Testis (tissue), 3 donors: ENCODE results near the gene OR13C9. TPM values are rescaled to one million over a fixed set of nuclear protein-coding genes. Genes with fewer than 3 reads are reported as not detected.
"Not testable (repeated sequence)": the region's sequence is repeated elsewhere in the genome, so short reads cannot be mapped to it uniquely, and the experiment has no call there.

ENCODE experiments used
- DNase-seq: peaks from one replicate; pipeline ENCODE4 v3.0.0-alpha.2; 2019
- H3K27ac ChIP-seq, 2 donors: fragments of 200-600 bp; sonication (generic); one replicate each; pipeline ENCODE4 v1.5.1; 2019
- H3K27me3 ChIP-seq: fragments of 200-600 bp; sonication (generic); one replicate; pipeline ENCODE4 v1.5.1; 2019
- H3K36me3 ChIP-seq: fragments of 200-600 bp; sonication (generic); one replicate; pipeline ENCODE4 v1.5.1; 2017; ENCODE audit warnings: low read depth; ENCODE audit errors: missing control alignments
- H3K4me1 ChIP-seq: fragments of 200-600 bp; sonication (generic); one replicate; pipeline ENCODE4 v1.5.1; 2019
- H3K4me3 ChIP-seq, 2 donors: fragments of 200-600 bp; sonication (generic); one replicate each; pipeline ENCODE4 v1.5.1; 2017 to 2019
- H3K9me3 ChIP-seq: fragments of 200-600 bp; sonication (generic); one replicate; pipeline ENCODE4 v1.5.1; 2017
- POLR2A ChIP-seq: fragments of 450-650 bp; IDR thresholded peaks from one replicate; pipeline ENCODE4 v1.6.1; 2017; ENCODE audit warnings: antibody characterized with exemption, mild to moderate bottlenecking, moderate library complexity
- WGBS, 2 donors: methylation state at CpG; one replicate each; pipeline ENCODE4 v1.1.5; 2018; 5-methylcytosine and 5-hydroxymethylcytosine counted together
- intact Hi-C: fragments of 100-400 bp; cut with DNase I; formaldehyde crosslinking; loops from one replicate; pipeline ENCODE4 v1.15.1; 2023; ENCODE audit warnings: low total_unique reads
- polyA plus RNA-seq: library from polyadenylated mRNA; stranded (reverse); fragments of 350-450 nt; fragmentation: Illumina TruSeq; extraction: RNeasy Lipid Tissue Mini Kit (QIAGEN cat#74804); gene quantifications from one replicate; pipeline ENCODE4 v1.2.3, GENCODE V29; 2014; ENCODE audit warnings: low read depth, low replicate concordance; ENCODE audit not compliant: insufficient read depth
- total RNA-seq, 2 donors: library from RNA; depleted of rRNA; stranded (reverse); fragments of >200 nt; gene quantifications; one replicate each; pipeline ENCODE4 v1.2.3, GENCODE V29; 2016
- TF ChIP-seq, protein P1 (sequence below), 3 experiments: fragments of 450-650 bp in 2 of 3; fragments of 200-600 bp in 1 of 3; sonication (generic) in 1 of 3; IDR thresholded peaks; one replicate each; pipeline ENCODE4 v1.5.1; 2016 to 2019; ENCODE audit warnings: antibody characterized with exemption in 3 of 3, mild to moderate bottlenecking in 2 of 3, moderate library complexity in 1 of 3

OR13C9 gene
- total and polyA plus RNA-seq, 3 donors from 2014 or later = not detected

DNA sequence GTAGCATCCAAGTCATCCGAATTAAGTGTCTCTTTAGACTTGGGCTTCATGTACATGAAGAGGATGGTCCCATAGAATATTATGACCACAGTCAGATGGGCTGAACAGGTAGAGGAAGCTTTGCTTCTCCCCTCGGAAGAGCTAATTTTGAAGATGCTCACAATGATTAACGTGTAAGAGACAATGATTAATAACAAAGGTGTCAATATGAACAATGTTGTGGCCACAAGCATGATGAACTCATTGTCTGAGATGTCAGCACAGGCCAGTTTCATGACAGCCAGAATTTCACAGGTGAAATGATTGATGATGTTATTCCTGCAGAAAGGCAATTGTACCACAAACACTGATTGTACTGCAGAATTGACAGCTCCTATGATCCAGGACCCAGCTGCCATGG lies 13.2 kb downstream of the OR13C9 start:
- DNase-seq = no peak
- WGBS, 2 donors = 76 to 85% methylated on average over 3 of the region's 3 CpGs
- Histone ChIP-seq H3K27ac (no peak overlapping the region), H3K4me3 (no peak overlapping the region), H3K4me1 (no peaks in the 10 kb centered on the region), H3K9me3 (no peaks in the 10 kb centered on the region), H3K36me3 (no peaks in the 10 kb centered on the region), H3K27me3 (no peaks in the 10 kb centered on the region)
- TF ChIP-seq, protein P1, sequence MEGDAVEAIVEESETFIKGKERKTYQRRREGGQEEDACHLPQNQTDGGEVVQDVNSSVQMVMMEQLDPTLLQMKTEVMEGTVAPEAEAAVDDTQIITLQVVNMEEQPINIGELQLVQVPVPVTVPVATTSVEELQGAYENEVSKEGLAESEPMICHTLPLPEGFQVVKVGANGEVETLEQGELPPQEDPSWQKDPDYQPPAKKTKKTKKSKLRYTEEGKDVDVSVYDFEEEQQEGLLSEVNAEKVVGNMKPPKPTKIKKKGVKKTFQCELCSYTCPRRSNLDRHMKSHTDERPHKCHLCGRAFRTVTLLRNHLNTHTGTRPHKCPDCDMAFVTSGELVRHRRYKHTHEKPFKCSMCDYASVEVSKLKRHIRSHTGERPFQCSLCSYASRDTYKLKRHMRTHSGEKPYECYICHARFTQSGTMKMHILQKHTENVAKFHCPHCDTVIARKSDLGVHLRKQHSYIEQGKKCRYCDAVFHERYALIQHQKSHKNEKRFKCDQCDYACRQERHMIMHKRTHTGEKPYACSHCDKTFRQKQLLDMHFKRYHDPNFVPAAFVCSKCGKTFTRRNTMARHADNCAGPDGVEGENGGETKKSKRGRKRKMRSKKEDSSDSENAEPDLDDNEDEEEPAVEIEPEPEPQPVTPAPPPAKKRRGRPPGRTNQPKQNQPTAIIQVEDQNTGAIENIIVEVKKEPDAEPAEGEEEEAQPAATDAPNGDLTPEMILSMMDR (IDR thresholded peaks at IDR 0.05) = no peak
- TF ChIP-seq POLR2A = no peak
- intact Hi-C loops = no loop called here

DNA sequence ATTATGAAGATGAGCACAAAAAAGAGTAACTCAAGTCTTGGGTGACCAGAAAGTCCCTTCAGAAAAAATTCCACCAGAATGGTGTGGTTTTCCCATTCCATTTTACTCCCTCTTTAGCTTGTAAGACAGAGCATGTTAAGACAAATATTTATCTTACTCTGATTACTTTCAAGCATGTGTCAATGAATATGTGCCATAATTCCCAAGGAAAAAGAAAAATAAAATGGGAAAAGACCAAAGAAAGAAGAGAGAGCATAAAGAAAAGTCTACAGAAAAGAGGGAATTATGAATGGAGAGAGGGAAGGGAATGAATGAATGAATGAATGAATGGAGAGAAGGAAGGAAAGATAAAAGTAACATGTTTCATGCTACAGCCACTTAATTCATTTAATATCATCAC lies 18.7 kb downstream of the OR13C9 start, which contains the start of gene OR13C5:
OR13C5 (minus strand) TSS at position 101 of the 400 bp plus-strand sequence; CDS start at position 101, 0 bp downstream.
- DNase-seq, H3K27ac ChIP-seq, intact Hi-C loops, H3K4me3 ChIP-seq, H3K27me3 ChIP-seq, H3K36me3 ChIP-seq, H3K9me3 ChIP-seq, H3K4me1 ChIP-seq: not testable (repeated sequence)

DNA sequence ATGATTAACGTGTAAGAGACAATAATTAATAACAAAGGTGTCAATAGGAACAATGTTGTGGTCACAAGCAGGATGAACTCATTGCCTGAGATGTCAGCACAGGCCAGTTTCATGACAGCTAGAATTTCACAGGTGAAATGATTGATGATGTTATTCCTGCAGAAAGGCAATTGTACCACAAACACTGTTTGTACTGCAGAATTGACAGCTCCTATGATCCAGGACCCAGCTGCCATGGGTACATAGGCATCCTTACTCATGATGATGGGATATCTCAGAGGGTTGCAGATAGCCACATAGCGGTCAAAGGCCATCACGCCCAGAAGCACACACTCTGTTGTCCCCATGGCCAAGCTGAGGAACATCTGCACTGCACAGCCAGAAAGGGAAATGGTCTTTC lies 19.3 kb downstream of the OR13C9 start:
- DNase-seq, H3K27me3 ChIP-seq, H3K9me3 ChIP-seq, H3K4me3 ChIP-seq, H3K36me3 ChIP-seq, H3K4me1 ChIP-seq, intact Hi-C loops, H3K27ac ChIP-seq: not testable (repeated sequence)
- WGBS, 2 donors = 67 to 85% methylated on average over 1 to 3 of the region's 3 CpGs

DNA sequence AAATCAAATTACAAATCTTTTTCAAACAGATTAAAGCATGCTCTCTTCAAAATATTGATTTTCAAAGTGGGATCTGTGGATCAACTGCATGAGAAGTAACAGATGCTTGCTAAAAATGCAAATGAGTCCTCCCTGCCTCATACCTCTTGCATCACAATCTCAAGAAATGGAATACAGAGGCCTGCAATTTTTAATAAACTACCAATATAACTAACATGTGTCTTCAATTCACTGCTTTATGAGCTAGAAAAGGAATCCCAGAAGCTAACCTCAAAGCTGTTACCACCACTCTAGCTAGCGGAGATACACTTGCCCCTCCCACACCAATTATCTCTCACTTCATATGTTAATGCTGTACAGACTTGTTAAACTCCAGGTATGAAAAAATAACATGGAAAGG lies 28.4 kb downstream of the OR13C9 start:
- H3K36me3 ChIP-seq = no peaks in the 10 kb centered on the region
- no peaks in the 10 kb centered on the region for H3K4me1 ChIP-seq
- 83 to 84% methylated on average over 1 of the region's 1 CpG for whole genome bisulfite sequencing, 2 donors
- no peak for DNase-seq
- no peak overlapping the region for H3K27ac ChIP-seq
- TF ChIP-seq, protein P1 (IDR thresholded peaks at IDR 0.05) = no peak
- no peak for TF ChIP-seq POLR2A
- H3K9me3 ChIP-seq = no peaks in the 10 kb centered on the region
- intact Hi-C loops = no loop called here
- H3K27me3 ChIP-seq = no peaks in the 10 kb centered on the region
- no peak overlapping the region for H3K4me3 ChIP-seq

DNA sequence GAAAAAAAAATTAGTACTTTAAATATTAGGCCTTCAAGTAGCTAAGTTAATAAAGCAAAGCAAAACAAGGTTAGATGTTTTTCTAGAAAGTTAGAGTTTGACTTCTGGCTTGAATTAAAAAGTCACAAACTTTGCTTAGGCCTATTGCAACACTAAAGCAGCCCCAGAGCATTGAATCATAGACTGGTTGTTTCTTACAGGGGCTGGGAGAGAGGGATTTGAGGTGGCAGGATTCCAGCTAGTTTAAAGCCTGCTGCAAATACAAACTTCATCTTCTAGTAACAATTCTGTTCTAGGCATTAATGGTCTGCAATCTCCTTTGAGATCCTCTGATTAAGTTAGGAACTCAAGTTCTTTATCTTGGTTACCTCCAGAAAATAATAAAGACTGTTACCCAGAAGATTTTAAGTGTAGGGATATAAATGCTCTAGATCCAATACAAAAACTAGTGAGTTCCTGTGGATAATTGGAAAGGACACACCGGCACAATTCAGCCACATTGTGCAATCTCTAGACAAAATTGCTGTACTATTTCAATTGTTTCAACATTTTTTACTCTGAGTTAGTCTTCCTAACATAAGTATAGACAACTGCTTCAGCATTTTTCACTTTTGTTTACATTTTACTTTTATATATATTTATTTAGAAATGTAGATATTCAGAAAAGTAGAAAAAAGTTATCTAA lies 31.4 kb downstream of the OR13C9 start:
- H3K4me3 ChIP-seq = no peak overlapping the region
- intact Hi-C loops = no loop called here
- H3K27ac ChIP-seq = no peak overlapping the region
- DNase-seq = no peak
- WGBS, 2 donors = 84 to 86% methylated on average over 1 of the region's 1 CpG
- TF ChIP-seq, protein P1 (IDR thresholded peaks at IDR 0.05) = no peak
- TF ChIP-seq POLR2A = no peak
- H3K4me1 ChIP-seq = no peaks in the 10 kb centered on the region
- H3K36me3 ChIP-seq = no peaks in the 10 kb centered on the region
- no peaks in the 10 kb centered on the region for H3K27me3 ChIP-seq
- no peaks in the 10 kb centered on the region for H3K9me3 ChIP-seq

DNA sequence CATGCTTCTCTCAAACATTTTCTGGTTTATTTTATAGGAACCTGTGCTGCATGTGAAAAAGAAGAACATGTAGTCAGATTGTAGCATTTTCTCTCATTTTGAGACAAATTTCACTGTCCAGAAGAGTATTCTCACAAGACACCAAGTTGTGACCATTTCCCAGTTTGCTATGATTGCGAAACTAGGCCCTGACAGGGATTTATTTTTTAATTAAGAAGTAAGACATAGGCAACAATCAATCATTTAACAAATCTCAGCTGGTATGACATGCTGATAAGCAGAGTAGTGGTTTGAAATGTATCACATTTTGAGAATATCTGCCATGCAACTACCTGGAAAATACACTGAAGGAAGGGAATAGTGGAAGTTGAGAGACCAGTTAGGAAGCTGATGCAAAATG lies 37.4 kb downstream of the OR13C9 start:
- intact Hi-C loops = no loop called here
- H3K27me3 ChIP-seq = no peaks in the 10 kb centered on the region
- WGBS, 2 donors = 89 to 95% methylated on average over 1 of the region's 1 CpG
- H3K4me1 ChIP-seq = no peaks in the 10 kb centered on the region
- H3K36me3 ChIP-seq = no peaks in the 10 kb centered on the region
- H3K4me3 ChIP-seq = no peak overlapping the region
- no peaks in the 10 kb centered on the region for H3K9me3 ChIP-seq
- TF ChIP-seq, protein P1 (IDR thresholded peaks at IDR 0.05) = no peak
- TF ChIP-seq POLR2A = no peak
- no peak overlapping the region for H3K27ac ChIP-seq
- no peak for DNase-seq
